ENCODE data around the gene IDH2.

DNA sequence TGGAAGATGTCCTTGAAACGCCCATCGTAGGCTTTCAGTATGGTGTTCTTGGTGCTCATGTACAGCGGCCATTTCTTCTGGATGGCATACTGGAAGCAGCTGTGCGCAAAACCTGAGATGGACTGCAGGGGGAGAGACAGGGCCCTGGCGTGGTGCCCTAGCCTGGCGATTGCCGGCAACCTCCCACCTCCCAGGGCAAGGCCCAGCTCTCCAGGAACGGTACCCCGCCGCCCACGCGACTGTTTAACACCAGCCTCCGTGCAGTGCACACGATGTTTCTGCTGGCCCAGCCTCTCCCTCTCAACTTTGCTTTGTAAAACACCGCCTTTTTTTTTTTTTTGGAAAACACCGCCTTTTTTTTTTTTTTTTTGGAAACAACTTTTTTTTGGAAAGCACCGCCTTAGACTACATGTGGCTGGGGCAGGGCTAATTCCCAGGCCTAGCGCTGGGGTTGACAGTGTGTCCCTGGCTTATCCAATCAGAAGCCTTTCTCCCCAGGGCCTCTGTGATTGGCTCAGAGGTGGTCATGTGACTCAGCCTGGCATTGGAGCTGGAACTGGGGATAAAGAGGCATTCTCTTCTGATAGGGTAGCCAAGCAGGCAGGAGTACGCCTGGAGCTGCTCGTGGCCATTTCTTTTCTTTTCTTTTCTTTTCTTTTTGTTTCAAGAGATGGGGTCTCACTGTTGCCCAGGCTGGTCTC lies 14.7 kb downstream of the IDH2 start:
- TF ChIP-seq, protein P1, sequence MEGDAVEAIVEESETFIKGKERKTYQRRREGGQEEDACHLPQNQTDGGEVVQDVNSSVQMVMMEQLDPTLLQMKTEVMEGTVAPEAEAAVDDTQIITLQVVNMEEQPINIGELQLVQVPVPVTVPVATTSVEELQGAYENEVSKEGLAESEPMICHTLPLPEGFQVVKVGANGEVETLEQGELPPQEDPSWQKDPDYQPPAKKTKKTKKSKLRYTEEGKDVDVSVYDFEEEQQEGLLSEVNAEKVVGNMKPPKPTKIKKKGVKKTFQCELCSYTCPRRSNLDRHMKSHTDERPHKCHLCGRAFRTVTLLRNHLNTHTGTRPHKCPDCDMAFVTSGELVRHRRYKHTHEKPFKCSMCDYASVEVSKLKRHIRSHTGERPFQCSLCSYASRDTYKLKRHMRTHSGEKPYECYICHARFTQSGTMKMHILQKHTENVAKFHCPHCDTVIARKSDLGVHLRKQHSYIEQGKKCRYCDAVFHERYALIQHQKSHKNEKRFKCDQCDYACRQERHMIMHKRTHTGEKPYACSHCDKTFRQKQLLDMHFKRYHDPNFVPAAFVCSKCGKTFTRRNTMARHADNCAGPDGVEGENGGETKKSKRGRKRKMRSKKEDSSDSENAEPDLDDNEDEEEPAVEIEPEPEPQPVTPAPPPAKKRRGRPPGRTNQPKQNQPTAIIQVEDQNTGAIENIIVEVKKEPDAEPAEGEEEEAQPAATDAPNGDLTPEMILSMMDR (IDR thresholded peaks at IDR 0.05; ENCODE audit: low read depth, low read length, poor library complexity, severe bottlenecking), result no peak
- no peak for TF ChIP-seq EZH2phosphoT487 (IDR thresholded peaks at IDR 0.05; ENCODE audit: borderline replicate concordance, low read length)
